ENCODE measurements around the gene LIPC. TPM values are rescaled to one million over a fixed set of nuclear protein-coding genes. Genes with fewer than 3 reads are reported as not detected.

The LIPC gene
- total and polyA plus RNA-seq, 4 donors = 0.17 to 0.99 (median 0.62) TPM

DNA sequence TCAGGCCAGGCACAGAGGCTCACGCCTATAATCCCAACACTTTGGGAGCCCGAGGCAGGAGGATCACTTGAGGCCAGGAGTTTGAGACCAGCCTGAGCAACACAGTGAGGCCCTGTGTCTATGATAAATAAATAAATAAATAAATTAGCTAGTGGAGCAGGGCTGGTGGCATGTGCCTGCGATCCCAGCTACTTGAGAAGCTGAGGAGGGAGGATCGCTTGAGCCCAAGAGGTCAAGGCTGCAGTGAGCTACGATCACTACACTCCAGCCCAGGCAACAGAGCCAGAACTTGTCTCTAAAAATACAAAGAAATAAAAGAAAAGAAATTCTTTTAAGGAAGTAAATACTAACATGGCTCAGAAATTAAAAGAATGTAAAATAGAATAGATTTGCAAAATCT is 91.8 kb downstream of the LIPC start:
- Histone ChIP-seq H3K4me3 (ENCODE audit: low read depth, low read length) (no peak overlapping the region), H3K9me3 (ENCODE audit: control insufficient read depth, insufficient read depth, low read length) (no peaks in the 10 kb centered on the region), H3K27me3 (ENCODE audit: control insufficient read depth, insufficient read depth, low read length) (no peaks in the 10 kb centered on the region), H3K4me1 (ENCODE audit: control insufficient read depth, insufficient read depth, low read length) (peaks cover 33% of the 10 kb centered on the region), H3K36me3 (ENCODE audit: control insufficient read depth, insufficient read depth, low read length) (no peaks in the 10 kb centered on the region), H3K27ac (ENCODE audit: low read depth, low read length) (no peak overlapping the region)
- no CpG with 5 or more reads among the region's 5 CpGs for WGBS (ENCODE audit: insufficient coverage)
- no peak for DNase-seq (ENCODE audit: low read depth in 4 of 6, low spot score in 6 of 6)

DNA sequence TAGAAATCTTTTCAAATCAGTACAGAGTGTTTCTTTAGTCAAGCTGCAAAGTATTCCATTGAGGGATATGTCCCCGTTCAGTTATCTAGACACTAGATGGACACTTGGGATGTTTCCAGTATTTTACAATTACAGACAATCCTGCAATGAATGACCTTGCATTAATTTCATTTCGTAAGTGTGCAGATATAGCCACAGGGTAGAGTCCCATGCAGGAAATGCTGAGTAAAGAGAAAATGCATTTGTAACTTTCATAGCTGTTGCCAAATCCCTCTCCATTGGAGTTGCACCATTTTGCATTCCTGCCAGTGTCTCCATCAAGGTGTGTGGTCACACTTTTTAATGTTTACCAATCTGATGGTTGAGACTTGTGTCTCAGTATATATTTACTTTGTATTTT is 92.5 kb downstream of the LIPC start:
- no peak overlapping the region for H3K4me3 ChIP-seq (ENCODE audit: low read depth, low read length)
- no CpG with 5 or more reads among the region's 2 CpGs for WGBS (ENCODE audit: insufficient coverage)
- H3K4me1 ChIP-seq (ENCODE audit: control insufficient read depth, insufficient read depth, low read length) = peaks cover 33% of the 10 kb centered on the region
- H3K9me3 ChIP-seq (ENCODE audit: control insufficient read depth, insufficient read depth, low read length) = no peaks in the 10 kb centered on the region
- H3K27ac ChIP-seq (ENCODE audit: low read depth, low read length) = no peak overlapping the region
- no peaks in the 10 kb centered on the region for H3K36me3 ChIP-seq (ENCODE audit: control insufficient read depth, insufficient read depth, low read length)
- H3K27me3 ChIP-seq (ENCODE audit: control insufficient read depth, insufficient read depth, low read length) = no peaks in the 10 kb centered on the region
- DNase-seq (ENCODE audit: low read depth in 4 of 6, low spot score in 6 of 6) = no peak

DNA sequence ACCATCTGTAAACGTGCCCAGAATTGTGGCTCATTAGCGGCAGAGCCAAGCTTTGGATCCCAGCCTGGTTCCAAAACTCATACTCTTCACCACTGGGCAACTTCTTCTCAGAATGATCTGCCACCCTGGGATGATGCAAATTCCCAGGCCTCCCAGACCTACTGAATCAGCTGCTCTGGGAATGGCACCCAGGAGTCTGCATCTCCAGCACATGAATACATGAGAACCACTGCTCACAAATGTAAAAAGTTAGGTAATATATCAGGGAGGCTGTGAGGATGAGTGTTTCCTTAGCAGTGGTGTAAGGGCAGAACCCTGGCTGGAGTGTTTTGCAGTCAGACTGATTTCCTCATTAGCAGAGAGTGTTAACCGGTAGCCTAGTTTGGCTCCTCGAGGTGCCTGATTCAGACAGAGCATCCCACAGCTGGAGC is 94.2 kb downstream of the LIPC start:
- WGBS (ENCODE audit: insufficient coverage) = 79% methylated on average over 4 of the region's 4 CpGs
- Histone ChIP-seq H3K36me3 (ENCODE audit: control insufficient read depth, insufficient read depth, low read length) (no peaks in the 10 kb centered on the region), H3K27me3 (ENCODE audit: control insufficient read depth, insufficient read depth, low read length) (no peaks in the 10 kb centered on the region), H3K27ac (ENCODE audit: low read depth, low read length) (no peak overlapping the region), H3K4me3 (ENCODE audit: low read depth, low read length) (no peak overlapping the region), H3K9me3 (ENCODE audit: control insufficient read depth, insufficient read depth, low read length) (no peaks in the 10 kb centered on the region), H3K4me1 (ENCODE audit: control insufficient read depth, insufficient read depth, low read length) (peaks cover 27% of the 10 kb centered on the region)
- no peak for DNase-seq (ENCODE audit: low read depth in 4 of 6, low spot score in 6 of 6)

DNA sequence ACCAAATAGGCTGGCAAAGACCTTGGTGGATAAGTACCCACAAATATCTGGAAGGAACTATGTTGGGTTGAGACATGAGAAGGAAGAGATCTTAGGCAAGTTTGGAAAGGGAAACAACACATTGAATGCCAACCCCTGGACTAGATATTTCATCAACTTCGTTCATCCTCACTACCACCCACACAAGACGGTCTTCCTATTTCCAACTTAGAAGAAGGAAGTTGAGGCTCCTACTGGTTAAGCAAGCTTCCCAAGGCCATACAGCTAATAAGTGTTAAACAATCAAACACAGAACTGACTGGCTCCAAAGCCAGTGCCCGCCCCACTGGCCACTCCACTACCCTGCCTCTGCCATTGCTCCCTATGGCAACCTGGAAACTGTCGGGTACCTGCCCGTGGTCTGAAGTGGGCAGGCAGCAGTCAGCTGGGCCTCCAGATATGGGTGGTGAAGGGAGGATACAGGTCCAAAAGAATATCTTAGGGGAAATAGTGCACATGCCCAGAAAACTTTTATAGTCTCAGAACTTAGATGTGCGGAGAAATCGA is 94.9 kb downstream of the LIPC start:
- DNase-seq (ENCODE audit: low read depth in 4 of 6, low spot score in 6 of 6) = no peak
- no peaks in the 10 kb centered on the region for H3K9me3 ChIP-seq (ENCODE audit: control insufficient read depth, insufficient read depth, low read length)
- H3K27ac ChIP-seq (ENCODE audit: low read depth, low read length) = no peak overlapping the region
- no peak overlapping the region for H3K4me3 ChIP-seq (ENCODE audit: low read depth, low read length)
- no peaks in the 10 kb centered on the region for H3K36me3 ChIP-seq (ENCODE audit: control insufficient read depth, insufficient read depth, low read length)
- peaks cover 20% of the 10 kb centered on the region for H3K4me1 ChIP-seq (ENCODE audit: control insufficient read depth, insufficient read depth, low read length)
- no peaks in the 10 kb centered on the region for H3K27me3 ChIP-seq (ENCODE audit: control insufficient read depth, insufficient read depth, low read length)
- WGBS (ENCODE audit: insufficient coverage) = 96% methylated on average over 6 of the region's 7 CpGs

DNA sequence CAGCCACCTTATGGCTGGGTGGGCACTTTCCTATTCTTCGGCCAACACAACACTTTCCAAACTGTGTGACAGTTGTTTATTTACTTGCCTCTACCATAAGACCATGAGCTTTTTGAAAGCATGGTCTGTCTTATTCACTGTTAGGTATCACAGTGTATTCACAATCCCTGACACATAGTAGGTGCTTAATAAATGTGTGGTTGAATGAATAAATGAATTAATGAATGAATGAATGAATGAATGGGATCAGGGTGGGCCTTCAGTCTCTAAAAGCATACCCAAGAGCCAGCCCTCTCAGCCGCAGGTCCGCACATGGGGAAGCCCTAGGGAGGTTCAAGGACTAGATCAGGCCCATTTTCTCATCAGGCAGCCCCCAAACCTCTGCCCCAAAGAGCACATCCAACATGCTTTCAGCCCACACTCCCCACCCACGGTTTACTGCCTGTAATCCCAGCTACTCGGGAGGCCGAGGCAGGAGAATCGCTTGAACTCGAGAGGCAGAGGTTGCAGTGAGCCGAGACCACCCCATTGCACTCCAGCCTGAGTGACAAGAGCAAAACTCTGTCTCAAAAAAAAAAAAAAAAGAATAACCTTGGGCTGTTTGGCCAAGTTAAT is 95.9 kb downstream of the LIPC start:
- no peak overlapping the region for H3K27ac ChIP-seq (ENCODE audit: low read depth, low read length)
- WGBS (ENCODE audit: insufficient coverage) = 80% methylated on average over 9 of the region's 9 CpGs

DNA sequence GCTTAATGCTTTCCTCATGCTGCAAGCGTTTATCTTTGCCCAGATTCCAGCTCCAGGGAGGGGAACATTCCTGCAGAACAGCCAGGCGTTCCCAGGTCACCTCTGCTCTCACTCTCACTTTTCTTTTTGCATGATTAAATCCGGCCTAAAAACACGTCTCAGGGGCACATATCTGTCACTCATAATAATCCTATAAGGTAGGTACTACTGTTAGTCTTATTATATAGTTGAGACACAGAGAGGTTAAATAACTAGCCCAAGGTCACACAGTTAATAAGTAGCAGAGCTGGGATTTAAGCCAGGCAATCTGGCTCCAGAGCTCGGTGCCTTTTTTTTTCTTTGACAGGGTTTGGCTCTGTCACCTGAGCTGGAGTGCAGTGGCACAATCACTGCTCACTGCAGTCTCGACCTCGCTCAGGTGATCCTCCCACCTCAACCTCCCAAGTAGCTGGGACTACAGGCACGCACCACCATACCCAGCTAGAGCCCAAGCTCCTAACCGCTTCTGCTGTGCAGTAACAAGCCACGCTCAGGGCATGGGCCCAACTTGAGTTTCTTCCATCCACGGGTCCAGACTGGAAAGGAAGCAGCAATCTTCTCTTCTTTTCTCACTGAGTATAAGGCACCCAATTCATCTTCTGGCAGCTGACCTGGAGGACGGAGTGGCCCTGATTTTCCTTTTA is 96.5 kb downstream of the LIPC start:
- no peaks in the 10 kb centered on the region for H3K36me3 ChIP-seq (ENCODE audit: control insufficient read depth, insufficient read depth, low read length)
- no peaks in the 10 kb centered on the region for H3K9me3 ChIP-seq (ENCODE audit: control insufficient read depth, insufficient read depth, low read length)
- 82% methylated on average over 8 of the region's 12 CpGs for WGBS (ENCODE audit: insufficient coverage)
- no peaks in the 10 kb centered on the region for H3K27me3 ChIP-seq (ENCODE audit: control insufficient read depth, insufficient read depth, low read length)
- no peak overlapping the region for H3K27ac ChIP-seq (ENCODE audit: low read depth, low read length)
- peaks cover 4% of the 10 kb centered on the region for H3K4me1 ChIP-seq (ENCODE audit: control insufficient read depth, insufficient read depth, low read length)
- peak in 2 of 6 donors; percentile 20 to 39 for DNase-seq (ENCODE audit: low read depth in 4 of 6, low spot score in 6 of 6)
- no peak overlapping the region for H3K4me3 ChIP-seq (ENCODE audit: low read depth, low read length)

More for the DNA sequence above, 95.9 kb downstream of the LIPC start:
- DNase-seq (ENCODE audit: low read depth in 4 of 6, low spot score in 6 of 6) = no peak
- Histone ChIP-seq H3K4me1 (ENCODE audit: control insufficient read depth, insufficient read depth, low read length) (peaks cover 11% of the 10 kb centered on the region), H3K9me3 (ENCODE audit: control insufficient read depth, insufficient read depth, low read length) (no peaks in the 10 kb centered on the region), H3K4me3 (ENCODE audit: low read depth, low read length) (no peak overlapping the region), H3K36me3 (ENCODE audit: control insufficient read depth, insufficient read depth, low read length) (no peaks in the 10 kb centered on the region), H3K27me3 (ENCODE audit: control insufficient read depth, insufficient read depth, low read length) (no peaks in the 10 kb centered on the region)

DNA sequence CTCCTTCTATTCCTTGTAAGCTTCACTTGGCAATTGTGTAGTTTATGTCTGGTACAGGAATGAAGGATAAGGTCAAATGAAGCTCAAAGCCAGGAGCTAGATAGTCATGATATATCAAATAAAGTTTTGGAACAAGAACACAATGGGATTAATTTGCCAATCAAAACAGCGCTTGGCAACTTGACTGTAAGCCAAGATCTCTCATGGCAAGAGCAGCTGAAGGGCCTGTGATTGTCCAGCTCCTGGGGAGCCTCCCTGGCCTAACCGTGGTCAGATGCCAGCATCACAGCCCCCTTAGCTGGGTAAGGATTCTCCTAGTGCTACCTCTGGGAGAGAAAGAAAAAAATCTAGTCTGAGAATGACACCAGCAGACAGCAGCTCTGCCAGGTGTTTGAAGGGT is 97.2 kb downstream of the LIPC start:
- no peak overlapping the region for H3K4me3 ChIP-seq (ENCODE audit: low read depth, low read length)
- peaks cover 3% of the 10 kb centered on the region for H3K4me1 ChIP-seq (ENCODE audit: control insufficient read depth, insufficient read depth, low read length)
- H3K9me3 ChIP-seq (ENCODE audit: control insufficient read depth, insufficient read depth, low read length) = no peaks in the 10 kb centered on the region
- WGBS (ENCODE audit: insufficient coverage) = 100% methylated on average over 1 of the region's 2 CpGs
- DNase-seq (ENCODE audit: low read depth in 4 of 6, low spot score in 6 of 6) = no peak
- no peaks in the 10 kb centered on the region for H3K27me3 ChIP-seq (ENCODE audit: control insufficient read depth, insufficient read depth, low read length)
- no peak overlapping the region for H3K27ac ChIP-seq (ENCODE audit: low read depth, low read length)
- no peaks in the 10 kb centered on the region for H3K36me3 ChIP-seq (ENCODE audit: control insufficient read depth, insufficient read depth, low read length)

DNA sequence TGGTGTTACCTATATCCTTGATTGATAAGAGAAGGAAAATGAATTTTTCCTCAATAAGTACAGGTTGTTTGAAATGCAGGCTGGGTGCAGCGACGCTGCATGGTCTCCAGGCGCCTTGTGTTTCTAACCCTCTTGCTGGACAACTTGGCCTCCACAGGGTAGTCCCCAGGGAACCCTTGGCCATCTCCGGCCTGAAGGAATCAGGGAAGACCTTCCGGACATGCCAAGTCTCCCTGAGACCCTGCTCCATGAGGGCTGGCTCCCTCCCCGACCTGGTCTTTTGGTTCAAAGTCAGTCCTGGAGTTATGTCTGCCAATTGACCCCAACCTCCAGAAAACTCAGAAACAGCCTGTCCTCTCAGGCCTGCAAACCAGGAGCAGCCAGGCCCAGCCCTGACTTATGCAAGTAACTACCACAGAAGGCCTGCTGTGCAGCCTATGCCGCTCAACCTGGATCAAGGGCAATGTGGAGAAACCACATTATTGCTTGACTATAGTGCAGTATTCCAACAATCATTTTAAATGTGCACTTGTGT is 98.3 kb downstream of the LIPC start:
- no peak for DNase-seq (ENCODE audit: low read depth in 4 of 6, low spot score in 6 of 6)
- Histone ChIP-seq H3K4me1 (ENCODE audit: control insufficient read depth, insufficient read depth, low read length) (peaks cover 3% of the 10 kb centered on the region), H3K36me3 (ENCODE audit: control insufficient read depth, insufficient read depth, low read length) (no peaks in the 10 kb centered on the region), H3K27me3 (ENCODE audit: control insufficient read depth, insufficient read depth, low read length) (no peaks in the 10 kb centered on the region), H3K9me3 (ENCODE audit: control insufficient read depth, insufficient read depth, low read length) (no peaks in the 10 kb centered on the region), H3K27ac (ENCODE audit: low read depth, low read length) (no peak overlapping the region), H3K4me3 (ENCODE audit: low read depth, low read length) (no peak overlapping the region)
- WGBS (ENCODE audit: insufficient coverage) = 98% methylated on average over 6 of the region's 7 CpGs

DNA sequence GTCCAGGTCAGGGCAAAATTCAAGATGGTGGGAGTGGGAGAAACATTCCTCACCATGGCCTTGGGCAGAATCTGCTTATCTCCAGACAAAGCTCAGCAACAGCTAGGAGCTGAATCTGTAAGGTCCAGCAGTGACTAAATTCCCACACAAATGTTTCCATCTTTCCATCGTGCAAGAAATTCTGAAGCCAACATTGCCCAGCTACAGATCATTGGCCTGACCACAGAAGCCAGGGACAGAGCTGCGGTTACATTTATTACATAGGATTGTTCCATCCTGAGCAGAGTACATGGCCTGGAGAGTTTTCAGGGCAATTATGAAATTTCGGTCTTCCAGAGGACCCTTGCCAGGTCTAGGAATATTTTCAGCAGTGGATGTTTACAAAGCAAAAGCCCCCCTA is 100.3 kb downstream of the LIPC start:
- Histone ChIP-seq H3K4me3 (ENCODE audit: low read depth, low read length) (no peak overlapping the region), H3K9me3 (ENCODE audit: control insufficient read depth, insufficient read depth, low read length) (no peaks in the 10 kb centered on the region), H3K27me3 (ENCODE audit: control insufficient read depth, insufficient read depth, low read length) (no peaks in the 10 kb centered on the region), H3K27ac (ENCODE audit: low read depth, low read length) (no peak overlapping the region), H3K4me1 (ENCODE audit: control insufficient read depth, insufficient read depth, low read length) (peaks cover 3% of the 10 kb centered on the region), H3K36me3 (ENCODE audit: control insufficient read depth, insufficient read depth, low read length) (no peaks in the 10 kb centered on the region)
- no CpG with 5 or more reads among the region's 3 CpGs for whole genome bisulfite sequencing (ENCODE audit: insufficient coverage)
- DNase-seq (ENCODE audit: low read depth in 4 of 6, low spot score in 6 of 6) = no peak

DNA sequence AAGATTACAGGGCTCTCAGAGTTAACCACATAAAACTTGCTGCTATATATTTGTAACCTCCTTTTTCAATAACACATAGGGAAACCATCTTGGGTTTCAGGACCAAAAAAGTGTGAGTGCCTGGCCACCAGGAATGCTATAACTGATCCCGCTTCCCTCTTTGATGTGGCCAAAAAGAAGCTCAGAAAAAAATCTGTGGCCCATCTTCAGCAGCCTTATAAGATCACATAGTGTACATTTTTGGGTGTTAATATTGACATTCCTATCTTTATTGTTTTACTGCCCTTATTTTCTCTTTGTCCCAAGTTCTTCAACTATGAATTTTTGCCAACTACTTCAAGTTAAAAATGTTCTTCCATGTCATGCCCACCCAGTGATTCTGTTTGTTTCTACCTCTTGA is 102.8 kb downstream of the LIPC start:
- no peak overlapping the region for H3K4me3 ChIP-seq (ENCODE audit: low read depth, low read length)
- no CpG with 5 or more reads among the region's 1 CpG for WGBS (ENCODE audit: insufficient coverage)
- H3K27ac ChIP-seq (ENCODE audit: low read depth, low read length) = no peak overlapping the region
- no peaks in the 10 kb centered on the region for H3K4me1 ChIP-seq (ENCODE audit: control insufficient read depth, insufficient read depth, low read length)
- H3K9me3 ChIP-seq (ENCODE audit: control insufficient read depth, insufficient read depth, low read length) = no peaks in the 10 kb centered on the region
- no peaks in the 10 kb centered on the region for H3K36me3 ChIP-seq (ENCODE audit: control insufficient read depth, insufficient read depth, low read length)
- no peak for DNase-seq (ENCODE audit: low read depth in 4 of 6, low spot score in 6 of 6)
- H3K27me3 ChIP-seq (ENCODE audit: control insufficient read depth, insufficient read depth, low read length) = no peaks in the 10 kb centered on the region

Data from spinal cord (tissue), 10 donors.